Activated CD8-positive, alpha-beta memory T cell treated with anti-CD3 and anti-CD28 coated beads, Interleukin-2, amount 50 U/mL, for 1 hour (primary cell): ENCODE results near the gene COL26A1.
"Not testable (repeated sequence)": the region's sequence is repeated elsewhere in the genome, so short reads cannot be mapped to it uniquely, and the experiment has no call there.

ENCODE experiments used
- DNase-seq: peaks from one replicate; pipeline ENCODE4 v3.0.0-alpha.2; 2020; ENCODE audit errors: extremely low read depth

The COL26A1 gene

DNA sequence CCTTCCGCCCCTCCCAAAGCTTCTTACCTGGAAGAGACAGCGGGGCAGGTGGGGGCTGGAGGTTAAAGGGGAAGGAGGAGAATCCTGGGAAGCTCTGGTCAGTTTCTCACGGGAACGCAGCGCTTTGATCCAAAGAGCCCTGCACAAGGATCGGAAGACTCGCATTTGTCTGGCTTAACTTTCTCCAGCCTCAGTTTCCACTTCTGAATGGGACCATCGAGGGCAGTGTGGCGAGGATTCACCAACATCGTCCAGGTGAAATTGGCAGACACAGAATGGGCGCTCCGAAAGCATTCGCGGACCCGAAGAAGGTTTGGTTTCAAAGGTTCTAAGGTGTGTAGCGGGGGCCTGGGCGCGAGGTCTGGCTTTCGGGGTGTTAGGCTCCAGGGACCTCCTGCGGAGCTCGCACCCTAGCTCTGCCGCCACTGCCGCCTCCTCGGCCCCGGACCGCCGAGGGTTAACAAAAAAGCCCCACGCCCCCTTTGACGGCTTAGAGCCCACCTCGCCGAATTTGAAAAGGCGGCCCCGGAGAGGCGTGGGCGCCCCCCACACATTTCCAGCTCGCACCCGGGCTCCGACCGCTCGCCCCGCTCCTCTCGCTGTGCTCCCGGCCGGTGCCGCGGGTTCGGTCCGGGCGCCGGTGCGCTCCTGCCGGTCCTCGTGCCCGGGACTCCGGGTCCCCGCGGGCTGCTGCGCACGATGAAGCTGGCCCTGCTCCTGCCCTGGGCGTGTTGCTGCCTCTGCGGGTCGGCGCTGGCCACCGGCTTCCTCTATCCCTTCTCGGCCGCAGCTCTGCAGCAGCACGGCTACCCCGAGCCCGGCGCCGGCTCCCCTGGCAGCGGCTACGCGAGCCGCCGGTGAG, at the start of gene COL26A1:
TSS of gene COL26A1 (plus strand) at position 542 of the 862 bp plus-strand sequence. CDS start at position 700, 158 bp downstream.
- DNase-seq: no peak

DNA sequence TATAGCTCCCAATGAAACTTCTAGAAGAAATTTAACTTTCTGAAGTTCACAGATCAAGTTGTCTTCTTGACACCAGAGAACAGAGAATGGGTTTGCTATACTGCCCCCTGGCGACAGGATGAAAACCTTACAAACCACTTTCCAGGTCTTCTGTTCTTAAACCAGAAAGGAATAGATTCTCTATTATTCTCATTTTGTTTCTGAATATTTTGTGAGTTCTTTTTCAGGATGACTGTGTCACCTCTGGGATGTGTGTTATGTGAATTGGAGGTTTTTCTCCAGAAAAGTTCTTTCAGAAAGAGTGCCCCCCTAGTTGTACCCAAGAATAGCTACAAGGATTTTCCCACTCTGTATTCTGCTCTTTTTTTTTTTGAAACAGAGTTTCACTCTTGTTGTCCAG, 47.3 kb upstream of the COL26A1 start:
- no peak for DNase-seq

DNA sequence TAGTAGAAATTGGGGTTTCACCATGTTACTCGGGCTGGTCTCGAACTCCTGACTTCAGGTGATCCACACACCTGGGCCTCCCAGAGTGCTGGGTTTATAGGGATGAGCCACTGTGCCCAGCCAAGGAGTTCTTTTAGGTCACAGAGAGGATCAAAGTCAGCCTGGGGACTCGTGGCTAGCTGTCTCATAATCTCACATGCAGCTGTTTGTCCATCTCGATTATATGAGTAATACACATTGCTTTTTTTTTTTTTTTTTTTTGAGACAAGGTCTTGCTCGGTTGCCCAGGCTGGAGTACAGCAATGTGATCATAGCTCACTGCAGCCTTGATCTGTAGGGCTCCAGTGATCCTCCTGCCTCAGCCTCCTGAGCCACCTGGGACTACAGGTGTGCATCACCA, 43.3 kb upstream of the COL26A1 start:
- no peak for DNase-seq

DNA sequence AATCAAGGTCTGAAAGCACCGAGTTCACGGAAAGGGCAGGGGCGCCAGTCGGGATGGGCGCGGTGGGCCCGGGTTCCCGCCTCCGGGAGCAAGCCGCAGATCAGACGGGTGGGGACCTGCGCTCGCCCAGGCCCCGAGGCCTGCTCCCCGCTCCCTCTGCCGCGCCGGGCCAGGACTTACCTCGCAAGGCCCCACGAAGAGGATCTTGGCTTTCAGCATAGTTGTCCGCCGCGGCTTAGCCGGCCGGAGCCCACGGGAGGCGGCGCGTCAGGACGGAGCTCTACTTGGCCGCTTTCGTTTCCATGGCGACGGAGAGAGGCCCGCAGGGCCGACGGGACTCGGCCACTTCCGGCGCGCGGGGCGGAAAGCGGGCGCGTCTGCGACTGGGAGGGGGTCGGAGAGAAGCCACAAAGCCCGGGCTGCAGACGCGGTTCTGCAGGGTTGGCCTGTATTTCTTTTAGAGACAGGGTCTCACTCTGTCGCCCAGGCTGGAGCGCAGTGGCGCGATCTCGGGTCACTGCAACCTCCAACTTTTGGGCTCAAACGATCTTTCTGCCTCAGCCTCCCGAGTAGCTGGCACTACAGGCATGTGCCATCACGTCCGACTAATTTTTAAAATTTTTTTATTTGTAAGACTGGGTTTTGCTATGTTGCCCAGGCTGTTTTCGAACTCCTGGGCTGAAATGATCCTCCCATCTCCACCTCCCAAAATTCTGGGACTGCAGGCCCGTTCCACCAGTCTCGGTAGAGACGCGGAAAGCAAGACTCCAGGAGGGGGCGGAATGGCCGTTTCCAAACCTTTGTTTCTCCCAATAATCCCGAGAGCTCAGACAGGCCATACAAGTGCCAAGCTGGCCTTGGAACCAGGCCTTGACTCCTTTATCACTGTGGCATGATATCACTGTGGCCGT, 40.9 kb upstream of the COL26A1 start, which contains the start of gene IFT22:
TSS of gene IFT22 (minus strand) at position 322 of the 911 bp plus-strand sequence. CDS start at position 219, 103 bp downstream.
- DNase-seq: peak; percentile 58

DNA sequence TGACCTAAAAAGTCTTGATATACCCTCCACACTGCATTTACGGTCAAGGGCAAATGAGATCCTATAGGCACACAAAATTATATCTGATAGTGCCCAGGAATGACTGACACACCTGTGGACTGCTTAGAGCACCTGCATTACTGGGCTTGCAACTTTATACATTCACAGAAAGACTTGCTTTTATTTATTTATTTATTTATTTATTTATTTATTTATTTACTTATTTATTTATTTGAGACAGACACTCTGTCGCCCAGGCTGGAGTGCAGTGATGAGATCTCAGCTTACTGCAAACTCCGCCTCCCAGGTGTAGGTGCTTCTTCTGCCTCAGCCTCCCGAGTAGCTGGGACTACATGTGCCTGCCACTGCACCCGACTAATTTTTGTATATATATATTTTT, 34.5 kb upstream of the COL26A1 start:
- no peak for DNase-seq

DNA sequence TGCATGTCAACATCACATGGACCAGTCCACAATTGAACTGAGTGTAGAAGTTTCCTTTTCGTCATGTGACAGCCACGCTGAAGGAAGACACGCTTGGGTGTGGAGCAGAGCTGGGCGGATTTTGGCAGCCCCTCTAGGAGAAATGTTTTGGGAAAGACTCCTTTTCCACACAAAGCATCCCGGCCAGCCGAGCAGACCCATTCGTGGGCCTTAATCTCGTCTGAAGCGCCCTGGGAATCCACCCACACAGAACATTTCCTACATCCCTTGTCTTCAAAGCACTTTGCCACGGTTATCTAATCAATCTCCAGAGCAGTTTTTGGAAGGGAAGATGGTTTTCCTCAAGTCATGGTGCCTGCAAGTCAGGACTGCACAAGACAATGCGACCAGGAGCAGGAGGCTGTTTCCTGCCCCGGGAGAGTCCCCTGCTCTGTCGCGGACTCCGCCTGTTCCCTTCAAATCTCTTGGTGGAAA, 32.6 kb upstream of the COL26A1 start:
- no peak for DNase-seq

DNA sequence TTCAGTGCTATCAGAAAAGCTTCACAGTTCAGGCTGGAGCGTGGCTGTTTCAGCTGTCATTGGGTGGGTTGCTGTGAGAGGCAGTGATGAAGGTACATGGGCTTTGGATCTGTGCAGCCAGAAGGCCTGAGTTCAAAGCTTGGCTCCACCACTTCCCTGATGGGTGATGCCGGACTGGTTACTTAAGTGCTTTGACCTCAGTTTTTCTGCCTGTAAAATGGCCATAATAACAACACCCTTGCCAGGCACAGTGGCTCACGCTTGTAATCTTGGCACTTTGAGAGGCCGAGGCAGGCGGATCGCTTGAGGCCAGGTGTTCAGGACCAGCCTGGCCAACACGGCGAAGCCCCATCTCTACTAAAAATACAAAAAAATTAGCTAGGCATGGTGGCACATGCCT, 30.6 kb upstream of the COL26A1 start:
- DNase-seq: no peak

DNA sequence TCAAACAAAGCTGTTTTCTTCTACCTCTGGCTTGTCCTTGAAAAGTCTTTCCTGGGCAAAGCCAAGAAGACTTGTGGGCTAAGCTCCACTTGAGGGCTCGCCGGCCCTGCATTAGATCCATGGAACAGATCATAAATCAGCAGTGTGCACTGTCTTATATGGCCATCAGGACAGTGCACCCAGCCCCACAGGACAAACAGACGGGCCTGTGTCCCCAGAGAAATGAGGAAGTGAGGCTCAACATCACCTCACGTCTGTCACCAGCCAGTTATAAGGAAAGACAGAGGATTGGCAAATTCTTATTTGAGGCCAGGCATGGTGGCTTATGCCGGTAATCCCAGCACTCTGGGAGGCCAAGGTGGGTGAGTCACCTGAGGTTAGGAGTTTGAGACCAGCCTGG, 28.8 kb upstream of the COL26A1 start:
- no peak for DNase-seq

DNA sequence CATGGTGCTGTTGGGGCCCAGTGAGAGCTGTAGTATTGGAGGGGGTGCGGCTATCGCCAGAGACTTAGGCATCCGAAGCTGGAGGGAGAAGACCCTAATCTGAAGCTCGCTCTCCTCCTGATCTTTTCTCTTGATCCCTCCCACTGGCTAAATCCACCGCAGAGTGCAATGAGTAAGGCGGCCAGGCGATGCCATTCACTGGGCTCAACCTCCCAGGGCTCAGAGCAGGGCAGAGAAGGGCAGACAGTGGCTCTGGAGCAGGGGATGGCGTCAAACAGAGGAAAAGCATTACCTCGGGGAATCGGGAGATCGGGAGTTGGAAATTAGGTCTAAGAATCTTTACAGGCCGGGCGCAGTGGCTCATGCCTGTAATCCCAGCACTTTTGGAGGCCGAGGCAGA, 22.3 kb upstream of the COL26A1 start:
- no peak for DNase-seq

DNA sequence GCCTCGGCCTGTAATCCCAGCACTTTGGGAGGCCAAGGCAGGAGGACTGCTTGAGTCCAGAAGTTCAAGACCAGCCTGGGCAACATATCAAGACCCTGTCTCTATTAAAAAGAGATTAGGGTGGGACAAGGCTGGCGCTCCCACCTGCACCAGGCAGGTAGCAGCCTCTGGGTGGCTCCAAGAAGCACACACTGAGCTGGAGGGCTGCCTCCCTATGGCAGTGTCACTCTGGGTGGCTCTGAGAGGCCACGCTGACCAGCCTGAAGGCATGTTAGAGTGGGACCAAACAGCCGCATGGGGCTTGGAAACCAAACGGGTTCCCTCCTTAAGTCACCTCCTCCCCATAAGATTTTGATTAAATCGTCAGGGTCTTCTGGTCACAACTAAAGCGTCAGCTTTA, 19.8 kb upstream of the COL26A1 start:
- no peak for DNase-seq

DNA sequence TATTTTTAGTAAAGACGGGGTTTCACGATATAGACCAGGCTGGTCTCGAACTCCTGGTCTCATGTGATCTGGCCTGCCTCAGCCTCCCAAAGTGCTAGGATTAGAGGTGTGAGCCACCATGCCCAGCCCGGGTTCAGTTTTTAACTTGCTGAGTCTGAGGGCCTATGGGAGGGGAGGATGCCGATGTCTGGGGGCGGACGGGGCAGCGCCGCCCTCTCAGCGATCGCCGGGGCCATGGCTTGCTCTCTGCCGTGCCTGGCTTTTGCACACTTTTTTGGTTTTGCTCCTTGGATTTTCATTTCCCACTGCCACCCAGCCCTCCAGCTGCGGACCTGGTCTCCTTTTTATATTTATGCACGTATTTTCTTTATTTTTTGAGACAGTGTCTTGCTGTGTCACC, 15.2 kb upstream of the COL26A1 start:
- no peak for DNase-seq

DNA sequence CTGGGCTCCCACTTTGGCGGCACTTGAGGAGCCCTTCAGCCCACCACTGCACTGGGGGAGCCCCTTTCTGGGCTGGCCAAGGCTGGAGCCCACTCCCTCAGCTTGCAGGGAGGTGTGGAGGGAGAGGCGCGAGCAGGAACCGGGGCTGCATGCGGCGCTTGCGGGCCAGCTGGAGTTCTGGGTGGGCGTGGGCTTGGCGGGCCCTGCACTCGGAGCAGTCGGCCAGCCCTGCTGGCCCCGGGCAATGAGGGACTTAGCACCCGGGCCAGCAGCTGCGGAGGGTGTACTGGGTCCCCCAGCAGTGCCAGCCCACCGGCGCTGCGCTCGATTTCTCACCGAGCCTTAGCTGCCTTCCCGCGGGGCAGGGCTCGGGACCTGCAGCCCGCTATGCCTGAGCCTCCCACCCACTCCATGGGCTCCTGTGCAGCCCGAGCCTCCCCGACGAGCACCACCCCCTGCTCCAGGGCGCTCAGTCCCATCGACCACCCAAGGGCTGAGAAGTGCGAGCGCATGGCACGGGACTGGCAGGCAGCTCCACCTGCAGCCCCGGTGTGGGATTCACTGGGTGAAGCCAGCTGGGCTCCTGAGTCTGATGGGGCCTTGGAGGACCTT, 14.1 kb upstream of the COL26A1 start:
- DNase-seq: not testable (repeated sequence)

DNA sequence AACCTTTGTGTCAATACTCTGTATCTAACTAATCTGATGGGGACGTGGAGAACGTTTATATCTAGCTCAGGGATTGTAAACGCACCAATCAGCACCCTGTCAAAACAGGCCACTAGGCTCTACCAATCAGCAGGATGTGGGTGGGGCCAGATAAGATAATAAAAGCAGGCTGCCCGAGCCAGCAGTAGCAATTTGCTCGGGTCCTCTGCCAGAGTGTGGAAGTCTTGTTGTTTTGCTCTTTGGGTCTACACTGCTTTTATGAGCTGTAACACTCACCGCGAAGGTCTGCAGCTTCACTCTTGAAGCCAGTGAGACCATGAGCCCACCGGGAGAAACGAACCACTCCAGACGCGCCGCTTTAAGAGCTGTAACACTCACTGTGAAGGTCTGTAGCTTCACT, 13.4 kb upstream of the COL26A1 start:
- not testable (repeated sequence) for DNase-seq

DNA sequence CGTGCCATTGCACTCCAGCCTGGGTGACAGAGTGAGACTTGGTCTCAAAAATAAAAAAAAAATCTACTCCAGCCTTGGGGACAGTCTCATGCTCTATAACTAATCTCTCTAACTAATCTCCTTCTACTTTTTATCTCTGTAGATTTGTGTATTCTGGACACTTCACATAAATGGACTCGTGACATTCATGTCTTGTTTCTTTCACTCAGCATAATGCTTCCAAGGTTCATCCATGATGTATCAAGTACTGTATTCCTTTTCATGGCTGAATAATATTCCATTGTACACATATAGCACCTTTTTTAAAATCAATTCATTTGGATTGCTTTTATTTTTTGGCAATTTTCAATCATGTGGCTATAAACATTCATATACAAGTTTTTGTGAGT, 9.8 kb upstream of the COL26A1 start:
- DNase-seq: no peak

DNA sequence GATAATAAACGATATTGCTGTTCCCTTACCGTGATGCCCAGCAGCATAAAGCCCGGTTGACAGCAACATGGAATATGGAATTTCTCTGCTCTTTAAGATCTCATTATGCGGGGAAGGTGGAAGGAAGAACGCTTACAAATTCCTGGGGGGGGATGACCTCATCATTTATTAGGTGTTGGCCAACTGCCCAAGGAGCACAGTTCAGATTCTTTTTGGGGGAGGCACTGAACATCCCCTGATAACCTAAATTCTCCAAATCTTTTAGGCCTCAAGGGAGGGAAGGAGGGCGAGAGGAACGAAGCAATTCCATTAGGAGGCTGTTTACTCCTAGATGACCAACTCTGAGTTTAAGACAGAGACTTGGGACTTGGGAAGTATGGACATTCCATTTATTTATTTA, 5.2 kb upstream of the COL26A1 start:
- no peak for DNase-seq

DNA sequence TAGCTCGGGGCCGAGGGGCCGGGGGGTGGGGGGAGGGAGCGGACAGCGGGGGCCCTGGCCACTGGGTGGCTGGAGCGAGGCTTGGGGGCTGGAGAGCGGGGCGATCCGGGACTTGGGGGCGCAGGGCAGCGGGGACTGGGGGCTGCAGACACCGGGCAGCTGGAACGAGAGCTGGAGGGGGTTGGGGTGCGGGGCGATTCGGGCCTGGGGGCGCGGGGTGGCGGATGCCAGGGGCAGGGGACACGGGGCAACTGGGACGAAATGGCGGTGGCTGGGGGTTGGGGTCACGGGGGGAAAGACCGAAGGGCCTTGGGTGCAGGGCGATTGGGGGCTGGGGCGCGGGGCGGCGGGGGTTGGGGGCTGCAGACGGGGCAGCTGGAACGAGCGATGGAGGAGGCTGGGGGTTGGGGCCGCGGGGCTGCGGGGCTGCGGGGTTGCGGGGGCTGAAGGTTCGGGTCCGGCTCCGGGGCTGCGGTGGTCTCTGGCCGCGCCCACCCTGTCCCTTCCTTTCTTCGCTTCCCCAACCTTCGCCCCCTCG, 590 bp downstream of the COL26A1 start:
- DNase-seq: no peak

DNA sequence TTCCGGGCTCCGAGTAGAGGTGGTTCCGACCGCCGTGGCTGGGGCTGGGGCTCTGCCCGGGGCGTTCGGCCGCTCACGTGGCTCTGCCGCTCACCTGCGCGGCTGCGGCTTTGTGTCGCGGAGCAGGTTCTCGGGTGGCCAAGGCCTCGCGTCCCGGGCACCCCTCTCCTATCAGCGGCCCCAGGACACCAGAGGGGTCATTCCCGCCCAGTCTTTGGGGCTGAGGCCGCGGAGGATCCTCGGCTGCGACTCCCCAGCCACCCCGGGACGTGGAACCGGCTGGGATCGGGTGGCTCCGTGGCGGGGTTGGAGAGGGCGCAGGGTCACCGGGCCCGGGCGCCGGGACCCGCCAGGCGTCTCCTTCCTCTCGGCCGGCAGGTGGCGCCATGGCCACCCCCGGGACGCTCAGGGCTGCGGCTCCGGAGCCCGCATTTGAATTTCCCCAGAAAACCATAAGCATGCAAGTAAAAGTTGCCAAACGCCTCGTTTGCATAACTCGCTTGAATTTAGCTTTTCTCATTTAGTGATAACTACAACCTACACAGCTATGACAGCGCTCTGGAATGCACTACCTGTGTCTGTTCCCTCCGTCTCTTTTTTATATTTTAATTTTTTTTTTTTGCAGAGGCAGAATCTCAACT, 1.2 kb downstream of the COL26A1 start:
- peak; percentile 23 for DNase-seq

DNA sequence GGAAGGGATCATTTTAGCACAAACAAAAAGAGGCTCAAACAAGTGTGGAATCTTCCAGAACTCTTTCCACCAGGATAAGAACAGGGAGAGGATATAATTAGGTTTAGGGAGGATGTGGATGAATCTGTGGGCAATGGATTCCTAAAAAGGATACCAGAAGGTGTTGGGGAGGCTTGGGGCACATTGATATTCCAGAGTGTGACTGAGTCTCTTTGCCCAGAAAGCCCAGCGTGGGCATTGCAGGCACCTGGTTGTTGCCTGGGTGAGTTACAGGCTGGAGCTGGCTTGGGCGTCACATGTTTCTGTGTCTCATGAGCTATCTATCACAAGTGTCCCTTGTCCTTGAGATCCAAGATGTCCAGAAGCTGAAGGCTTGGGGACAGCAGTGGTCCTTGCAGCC, 3.3 kb downstream of the COL26A1 start:
- DNase-seq: no peak

DNA sequence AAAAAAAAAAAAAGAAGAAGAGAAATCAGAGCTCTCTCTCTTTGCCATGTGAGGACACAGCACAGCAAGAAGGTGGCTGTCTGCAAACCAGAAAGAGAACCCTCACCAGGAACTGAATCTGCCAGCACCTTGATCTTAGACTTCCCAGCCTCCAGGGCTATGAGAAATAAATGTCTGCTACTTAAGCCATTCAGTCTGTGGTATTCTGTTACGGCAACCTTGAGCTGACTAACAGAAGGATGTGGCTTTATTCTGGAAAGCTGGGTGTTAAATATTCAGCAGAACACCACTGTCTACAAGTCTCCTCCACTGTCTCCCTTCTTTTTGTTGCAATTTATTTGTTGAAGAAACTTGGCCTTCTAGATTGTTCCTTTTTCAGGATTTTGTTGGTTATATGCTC, 5.0 kb downstream of the COL26A1 start:
- DNase-seq: no peak

DNA sequence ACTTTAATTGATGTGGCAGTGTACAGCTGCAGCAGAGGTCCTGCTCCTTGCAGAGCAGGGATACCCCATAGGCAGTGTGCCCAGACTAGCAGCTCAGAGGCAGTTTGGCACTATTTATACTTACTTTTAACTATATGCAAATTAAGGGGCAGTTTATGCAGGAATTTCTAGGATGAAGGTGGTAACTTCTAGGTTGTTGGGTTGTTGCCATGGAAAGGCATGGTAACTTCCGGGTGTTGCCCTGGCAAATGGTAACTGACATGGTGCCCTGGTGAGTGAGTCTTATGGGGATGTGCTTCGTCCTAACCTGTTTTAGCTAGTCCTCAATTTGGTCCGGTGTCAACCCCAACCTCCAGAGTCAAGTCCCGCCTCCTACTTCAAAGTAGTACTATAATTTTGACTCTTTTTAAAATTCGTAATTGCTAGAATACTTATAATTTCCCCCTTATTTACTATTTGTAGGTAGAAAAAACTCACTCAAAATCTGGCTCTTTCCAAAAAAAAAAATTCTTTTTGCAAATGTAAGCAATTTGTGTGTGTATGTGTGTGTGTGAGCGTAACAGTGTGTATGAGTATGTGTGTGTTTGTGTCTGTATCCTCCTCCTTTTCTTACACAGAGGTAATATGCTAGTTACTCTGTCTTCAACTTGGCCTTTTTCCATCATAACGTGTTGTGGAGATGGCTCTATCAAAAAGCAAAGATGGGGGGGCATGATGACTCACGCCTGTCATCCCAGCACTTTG, 5.9 kb downstream of the COL26A1 start:
- DNase-seq: no peak

DNA sequence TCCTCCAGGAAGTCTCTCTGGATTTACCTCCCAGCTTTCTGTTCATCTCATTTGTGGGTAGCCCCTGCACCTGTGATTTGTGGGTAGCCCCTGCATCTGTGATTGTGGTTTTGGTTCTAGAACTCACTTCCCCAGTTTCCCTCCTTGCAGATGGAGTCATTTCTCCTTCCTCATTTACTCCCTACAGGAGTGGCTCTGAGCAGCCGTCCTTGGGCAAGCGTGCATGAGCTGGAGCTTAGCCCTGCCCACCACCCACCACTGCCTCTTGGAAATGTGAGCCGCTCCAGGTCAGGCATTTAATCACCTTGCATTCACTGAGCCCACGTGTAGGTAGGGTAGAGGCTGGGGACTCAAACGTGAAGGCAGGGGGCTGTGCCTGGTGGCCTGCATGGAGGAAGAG, 8.2 kb downstream of the COL26A1 start:
- DNase-seq: no peak
